Measurements from ENCODE around the gene CLRN1.

The CLRN1 gene

GRCh38 chr3:150878996-150879575 is 93.4 kb downstream of the CLRN1 start:
- Histone ChIP-seq H3K36me3 (replicated peaks; ENCODE audit: insufficient read depth, low read length) (no peaks in the 10 kb centered on the region), H3K9me2 (replicated peaks; ENCODE audit: insufficient read depth, low read length) (no peaks in the 10 kb centered on the region), H3K27ac (ENCODE audit: low read length) (no peak overlapping the region), H3K79me2 (ENCODE audit: low read length) (no peaks in the 10 kb centered on the region), H3K9ac (ENCODE audit: low read length) (no peak overlapping the region), H2AFZ (ENCODE audit: low read length) (no peak overlapping the region), H3K4me3 (ENCODE audit: low read length) (no peak overlapping the region), H3K4me2 (ENCODE audit: low read depth, low read length) (no peak overlapping the region), H4K20me1 (ENCODE audit: insufficient read depth, low read length) (no peaks in the 10 kb centered on the region), H3K9me3 (replicated peaks; ENCODE audit: insufficient read depth, low read length) (no peaks in the 10 kb centered on the region), H3F3A (ENCODE audit: insufficient read depth, low read length) (no peaks in the 10 kb centered on the region), H3K27me3 (replicated peaks; ENCODE audit: insufficient read depth, low read length) (no peaks in the 10 kb centered on the region), H3K4me1 (ENCODE audit: low read length) (no peaks in the 10 kb centered on the region)
- no peak for DNase-seq
- TF ChIP-seq, protein P1, sequence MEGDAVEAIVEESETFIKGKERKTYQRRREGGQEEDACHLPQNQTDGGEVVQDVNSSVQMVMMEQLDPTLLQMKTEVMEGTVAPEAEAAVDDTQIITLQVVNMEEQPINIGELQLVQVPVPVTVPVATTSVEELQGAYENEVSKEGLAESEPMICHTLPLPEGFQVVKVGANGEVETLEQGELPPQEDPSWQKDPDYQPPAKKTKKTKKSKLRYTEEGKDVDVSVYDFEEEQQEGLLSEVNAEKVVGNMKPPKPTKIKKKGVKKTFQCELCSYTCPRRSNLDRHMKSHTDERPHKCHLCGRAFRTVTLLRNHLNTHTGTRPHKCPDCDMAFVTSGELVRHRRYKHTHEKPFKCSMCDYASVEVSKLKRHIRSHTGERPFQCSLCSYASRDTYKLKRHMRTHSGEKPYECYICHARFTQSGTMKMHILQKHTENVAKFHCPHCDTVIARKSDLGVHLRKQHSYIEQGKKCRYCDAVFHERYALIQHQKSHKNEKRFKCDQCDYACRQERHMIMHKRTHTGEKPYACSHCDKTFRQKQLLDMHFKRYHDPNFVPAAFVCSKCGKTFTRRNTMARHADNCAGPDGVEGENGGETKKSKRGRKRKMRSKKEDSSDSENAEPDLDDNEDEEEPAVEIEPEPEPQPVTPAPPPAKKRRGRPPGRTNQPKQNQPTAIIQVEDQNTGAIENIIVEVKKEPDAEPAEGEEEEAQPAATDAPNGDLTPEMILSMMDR (IDR thresholded peaks at IDR 0.05; ENCODE audit: low read length) = no peak

GRCh38 chr3:150878290-150878689 is 94.2 kb downstream of the CLRN1 start:
- TF ChIP-seq EZH2phosphoT487 (IDR thresholded peaks at IDR 0.05; ENCODE audit: low read length) (no peak), EZH2 (optimal IDR thresholded peaks at IDR 0.05; ENCODE audit: low read depth, low read length) (no peak)
- TF ChIP-seq, protein P1 (IDR thresholded peaks at IDR 0.05; ENCODE audit: low read length) = no peak
- no peak for DNase-seq
- Histone ChIP-seq H3K9me2 (replicated peaks; ENCODE audit: insufficient read depth, low read length) (no peaks in the 10 kb centered on the region), H3K4me2 (ENCODE audit: low read depth, low read length) (no peak overlapping the region), H3F3A (ENCODE audit: insufficient read depth, low read length) (no peaks in the 10 kb centered on the region), H3K9me3 (replicated peaks; ENCODE audit: insufficient read depth, low read length) (no peaks in the 10 kb centered on the region), H2AFZ (ENCODE audit: low read length) (no peak overlapping the region), H3K27ac (ENCODE audit: low read length) (no peak overlapping the region), H4K20me1 (ENCODE audit: insufficient read depth, low read length) (no peaks in the 10 kb centered on the region), H3K4me1 (ENCODE audit: low read length) (no peaks in the 10 kb centered on the region), H3K4me3 (ENCODE audit: low read length) (no peak overlapping the region), H3K36me3 (replicated peaks; ENCODE audit: insufficient read depth, low read length) (no peaks in the 10 kb centered on the region), H3K9ac (ENCODE audit: low read length) (no peak overlapping the region), H3K27me3 (replicated peaks; ENCODE audit: insufficient read depth, low read length) (no peaks in the 10 kb centered on the region), H3K79me2 (ENCODE audit: low read length) (no peaks in the 10 kb centered on the region)

DNA sequence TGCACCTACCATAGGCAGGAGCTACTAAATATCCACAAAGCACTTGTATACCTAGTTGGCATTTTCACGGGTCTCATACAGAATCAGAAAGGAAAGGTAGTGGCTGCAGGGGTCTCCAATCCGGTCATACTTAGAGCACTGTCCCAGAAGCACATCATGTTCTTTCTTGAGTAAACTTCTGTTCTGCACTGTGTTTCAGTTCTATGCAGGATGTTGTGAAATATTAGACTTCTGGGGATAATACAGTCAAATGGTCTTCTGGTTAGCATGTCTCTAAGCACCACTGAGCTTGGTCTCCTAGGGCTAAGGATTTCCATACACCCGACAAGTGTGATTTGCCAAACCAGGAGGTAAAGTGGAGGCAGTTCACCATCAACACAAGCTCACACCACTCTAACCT is 95.2 kb downstream of the CLRN1 start:
- no peak overlapping the region for H3K4me2 ChIP-seq (ENCODE audit: low read depth, low read length)
- no peak overlapping the region for H3K9ac ChIP-seq (ENCODE audit: low read length)
- TF ChIP-seq, protein P1 (IDR thresholded peaks at IDR 0.05; ENCODE audit: low read length) = no peak
- TF ChIP-seq EZH2 (optimal IDR thresholded peaks at IDR 0.05; ENCODE audit: low read depth, low read length) = no peak
- TF ChIP-seq EZH2phosphoT487 (IDR thresholded peaks at IDR 0.05; ENCODE audit: low read length) = no peak
- DNase-seq = no peak
- no peaks in the 10 kb centered on the region for H3K27me3 ChIP-seq (replicated peaks; ENCODE audit: insufficient read depth, low read length)
- no peak overlapping the region for H3K27ac ChIP-seq (ENCODE audit: low read length)
- no peaks in the 10 kb centered on the region for H3F3A ChIP-seq (ENCODE audit: insufficient read depth, low read length)
- no peaks in the 10 kb centered on the region for H3K79me2 ChIP-seq (ENCODE audit: low read length)
- H4K20me1 ChIP-seq (ENCODE audit: insufficient read depth, low read length) = no peaks in the 10 kb centered on the region
- H3K36me3 ChIP-seq (replicated peaks; ENCODE audit: insufficient read depth, low read length) = no peaks in the 10 kb centered on the region
- no peaks in the 10 kb centered on the region for H3K9me2 ChIP-seq (replicated peaks; ENCODE audit: insufficient read depth, low read length)
- H2AFZ ChIP-seq (ENCODE audit: low read length) = no peak overlapping the region
- no peaks in the 10 kb centered on the region for H3K9me3 ChIP-seq (replicated peaks; ENCODE audit: insufficient read depth, low read length)
- no peak overlapping the region for H3K4me3 ChIP-seq (ENCODE audit: low read length)
- H3K4me1 ChIP-seq (ENCODE audit: low read length) = no peaks in the 10 kb centered on the region

All from MM.1S (cell line).